HepG2 (cell line): ENCODE results near the gene RAD17. TPM values are rescaled to one million over a fixed set of nuclear protein-coding genes. Genes with fewer than 3 reads are reported as not detected.

ENCODE experiments used
- DRAP1 ChIP-seq: IDR thresholded peaks from 2 replicates; pipeline ENCODE4 v1.6.1; 2016; ENCODE audit warnings: missing genetic modification reagents, missing compliant biosample characterization
- GATAD2A ChIP-seq: IDR thresholded peaks from 2 replicates; pipeline ENCODE4 v1.6.1; 2016
- HBP1 ChIP-seq: IDR thresholded peaks from 2 replicates; pipeline ENCODE4 v1.6.1; 2016; ENCODE audit warnings: low read depth, control low read depth
- HNF4A ChIP-seq: sonication (generic); formaldehyde crosslinking; IDR thresholded peaks from 2 replicates; pipeline ENCODE4 v1.4.0; 2020; ENCODE audit warnings: missing genetic modification reagents
- KMT2A ChIP-seq: sonication (generic); formaldehyde crosslinking; IDR thresholded peaks from 2 replicates; pipeline ENCODE4 v1.4.0; 2020; ENCODE audit warnings: missing genetic modification reagents
- NFKB2 ChIP-seq: sonication (generic); formaldehyde crosslinking; IDR thresholded peaks from 2 replicates; pipeline ENCODE4 v1.4.0; 2020; ENCODE audit warnings: missing genetic modification reagents, borderline replicate concordance
- PHF21A ChIP-seq: sonication (generic); formaldehyde crosslinking; IDR thresholded peaks from 2 replicates; pipeline ENCODE4 v1.5.0; 2020; ENCODE audit warnings: mild to moderate bottlenecking, missing genetic modification reagents
- TFAP4 ChIP-seq: sonication (generic); IDR thresholded peaks from 2 replicates; pipeline ENCODE4 v1.6.1; 2016; ENCODE audit warnings: low read depth, borderline replicate concordance
- ZMYM3 ChIP-seq: sonication (generic); formaldehyde crosslinking; IDR thresholded peaks from 2 replicates; pipeline ENCODE4 v1.5.1; 2020; ENCODE audit warnings: mild to moderate bottlenecking, missing genetic modification reagents
- ZNF274 ChIP-seq: sonication (generic); formaldehyde crosslinking; IDR thresholded peaks from 2 replicates; pipeline ENCODE4 v1.5.1; 2020; ENCODE audit warnings: mild to moderate bottlenecking, missing genetic modification reagents
- ZNF501 ChIP-seq: sonication (generic); formaldehyde crosslinking; IDR thresholded peaks from 2 replicates; pipeline ENCODE4 v1.5.1; 2020; ENCODE audit warnings: mild to moderate bottlenecking, moderate library complexity, missing genetic modification reagents
- ZNF574 ChIP-seq: sonication (generic); formaldehyde crosslinking; IDR thresholded peaks from 2 replicates; pipeline ENCODE4 v1.4.0; 2020; ENCODE audit warnings: missing genetic modification reagents
- ZNF687 ChIP-seq: sonication (generic); formaldehyde crosslinking; IDR thresholded peaks from 2 replicates; pipeline ENCODE4 v1.5.1; 2020; ENCODE audit warnings: mild to moderate bottlenecking, missing genetic modification reagents, moderate library complexity
- ZNF781 ChIP-seq: sonication (generic); formaldehyde crosslinking; IDR thresholded peaks from 2 replicates; pipeline ENCODE4 v1.5.1; 2020; ENCODE audit warnings: borderline replicate concordance, mild to moderate bottlenecking, missing genetic modification reagents; ENCODE audit errors: not compliant biosample characterization
- polyA plus RNA-seq, 8 experiments: library from polyadenylated mRNA; depleted of rRNA in 3 of 8; stranded (reverse) in 7 of 8; unstranded in 1 of 8; fragments of >200 nt; fragmentation: Illumina TruSeq in 4 of 8; extraction: Trizol in 4 of 8; gene quantifications; 2 replicates each; pipeline versions ENCODE4 v1.2.1 to v1.2.3, GENCODE V29; 2011 to 2016; ENCODE audit warnings: low read depth in 4 of 8, missing spikeins in 1 of 8, mixed read lengths in 1 of 8; ENCODE audit not compliant: insufficient read depth in 1 of 8
- total RNA-seq, 5 experiments: library from RNA; depleted of rRNA; stranded (reverse); fragments of >200 nt; fragmentation: Illumina TruSeq; extraction: Trizol; gene quantifications; 2 replicates each; pipeline ENCODE4 v1.2.3, GENCODE V29; 2016; ENCODE audit warnings: low read depth in 1 of 5

Gene RAD17
- total and polyA plus RNA-seq, 2 of the 13 experiments (the other 11 are each of a cell fraction or from before 2014, with no cell fraction given), result 24.0 to 25.9 TPM

- TF ChIP-seq HBP1 (peak; percentile 12; the same call in 1 of the 2 replicates), KMT2A (CRISPR knock-in tag) (peak; percentile 41; the same call in 1 of the 2 replicates), TFAP4 (peak; percentile 58; the same call in 1 of the 2 replicates), ZNF274 (no peak), HNF4A (0 out of 2 replicates have a peak, but pooled peaks have one; percentile 8), NFKB2 (CRISPR knock-in tag) (no peak), ZNF781 (no peak), ZNF687 (peak; percentile 56), DRAP1 (CRISPR knock-in tag) (0 out of 2 replicates have a peak, but pooled peaks have one; percentile 5), PHF21A (CRISPR knock-in tag) (0 out of 2 replicates have a peak, but pooled peaks have one; percentile 37), ZNF501 (CRISPR knock-in tag) (0 out of 2 replicates have a peak, but pooled peaks have one; percentile 26), ZNF574 (CRISPR knock-in tag) (0 out of 2 replicates have a peak, but pooled peaks have one; percentile 0), ZMYM3 (CRISPR knock-in tag) (peak; percentile 56; the same call in 1 of the 2 replicates), GATAD2A (CRISPR knock-in tag) (0 out of 2 replicates have a peak, but pooled peaks have one; percentile 18)
Observed at GRCh38 chr5:69454460-69455249, 85.0 kb downstream of the RAD17 start (continued).
